Mononuclear cell (primary cell): ENCODE measurements around the gene FADS3. TPM values are rescaled to one million over a fixed set of nuclear protein-coding genes. Genes with fewer than 3 reads are reported as not detected.
"Not testable (repeated sequence)": the region's sequence is repeated elsewhere in the genome, so short reads cannot be mapped to it uniquely, and the experiment has no call there.

Source experiments
- H3K27me3 ChIP-seq: 2 replicates; pipeline ENCODE4 v1.6.0; 2011; ENCODE audit warnings: low read length, control low read depth; ENCODE audit not compliant: insufficient read depth
- H3K4me1 ChIP-seq: 2 replicates; pipeline ENCODE4 v1.5.1; 2011; ENCODE audit warnings: mild to moderate bottlenecking, low read length, control low read depth; ENCODE audit not compliant: insufficient read depth
- H3K4me3 ChIP-seq: 2 replicates; pipeline ENCODE4 v1.5.1; 2011; ENCODE audit warnings: mild to moderate bottlenecking, low read length, moderate library complexity
- H3K9me3 ChIP-seq: 2 replicates; pipeline ENCODE4 v1.5.1; 2011; ENCODE audit warnings: low read depth, mild to moderate bottlenecking, control low read depth, low read length
- total RNA-seq: library from RNA; depleted of rRNA; stranded (reverse); fragments of >200 nt; gene quantifications from one replicate; pipeline ENCODE4 v1.2.3, GENCODE V29; 2012

FADS3 gene
- total RNA-seq, 1 donor, result 7.0 TPM

DNA sequence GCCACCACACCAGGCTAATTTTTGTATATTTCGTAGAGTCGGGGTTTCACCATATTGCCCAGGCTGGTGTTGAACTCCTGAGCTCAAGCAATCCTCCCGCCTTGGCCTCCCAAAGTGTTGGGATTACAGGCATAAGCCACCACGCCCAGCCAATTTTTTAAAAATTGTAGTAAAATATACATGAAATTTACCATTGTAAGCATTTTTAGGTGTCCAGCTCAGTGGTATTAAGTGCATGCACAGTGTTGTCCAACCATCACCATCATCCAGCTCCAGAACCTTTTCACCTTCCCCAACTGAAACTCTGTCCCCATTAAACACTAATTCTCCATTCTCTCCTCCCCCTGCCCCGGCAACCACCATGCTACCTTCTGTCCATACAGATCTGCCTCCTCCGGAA, 8.5 kb downstream of the FADS3 start:
- Histone ChIP-seq H3K4me1 (no peaks in the 10 kb centered on the region), H3K9me3 (no peaks in the 10 kb centered on the region), H3K27me3 (no peaks in the 10 kb centered on the region), H3K4me3 (no peak overlapping the region)

DNA sequence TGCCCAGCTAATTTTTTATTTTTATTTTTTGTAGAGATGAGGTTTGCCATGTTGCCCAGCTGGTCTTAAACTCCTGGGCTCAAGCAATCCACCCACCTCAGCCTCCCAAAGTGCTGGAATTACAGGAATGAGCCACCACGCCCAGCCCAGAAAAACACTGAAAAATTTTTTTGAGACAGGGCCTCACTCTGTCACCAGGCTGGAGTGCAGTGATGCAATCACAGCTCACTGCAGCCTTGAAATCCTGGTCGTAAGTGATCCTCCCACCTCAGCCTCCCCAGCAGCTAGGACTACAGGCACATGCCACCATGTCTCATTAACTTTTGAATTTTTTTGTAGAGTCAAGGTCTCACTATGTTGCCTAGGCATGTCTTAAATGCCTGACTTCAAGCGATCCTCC, 9.1 kb downstream of the FADS3 start:
- not testable (repeated sequence) for H3K9me3 ChIP-seq, H3K27me3 ChIP-seq, H3K4me1 ChIP-seq, H3K4me3 ChIP-seq

- no peaks in the 10 kb centered on the region for H3K27me3 ChIP-seq
- H3K4me3 ChIP-seq, result no peak overlapping the region
- H3K4me1 ChIP-seq, result no peaks in the 10 kb centered on the region
- no peaks in the 10 kb centered on the region for H3K9me3 ChIP-seq
Measured at GRCh38 chr11:61881397-61881796, 9.9 kb downstream of the FADS3 start.

DNA sequence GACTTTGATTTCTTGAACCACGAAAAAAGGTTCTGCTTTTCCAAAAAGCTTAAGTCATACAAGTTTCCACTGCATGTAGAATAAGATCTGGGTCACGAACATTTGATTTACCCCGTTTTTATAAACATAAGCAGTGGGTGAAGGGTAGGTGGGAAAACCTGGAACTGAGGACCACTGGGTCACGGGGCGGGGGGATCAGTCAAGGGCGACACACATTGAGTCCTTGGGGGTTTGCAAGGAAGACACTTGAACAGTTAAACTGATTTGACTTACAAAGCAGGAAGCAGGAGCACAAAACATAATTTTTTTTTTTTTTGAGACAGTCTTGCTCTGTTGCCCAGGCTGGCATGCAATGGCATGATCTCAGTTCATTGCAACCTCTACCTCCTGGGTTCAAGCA, 10.9 kb downstream of the FADS3 start:
- Histone ChIP-seq H3K4me1 (no peaks in the 10 kb centered on the region), H3K9me3 (no peaks in the 10 kb centered on the region), H3K4me3 (no peak overlapping the region), H3K27me3 (no peaks in the 10 kb centered on the region)

GRCh38 chr11:61880031-61880430, 11.3 kb downstream of the FADS3 start:
- no peaks in the 10 kb centered on the region for H3K4me1 ChIP-seq
- H3K27me3 ChIP-seq, result no peaks in the 10 kb centered on the region
- no peak overlapping the region for H3K4me3 ChIP-seq
- no peaks in the 10 kb centered on the region for H3K9me3 ChIP-seq

GRCh38 chr11:61879152-61879551, 12.2 kb downstream of the FADS3 start:
- H3K4me1 ChIP-seq, result no peaks in the 10 kb centered on the region
- H3K4me3 ChIP-seq, result no peak overlapping the region
- no peaks in the 10 kb centered on the region for H3K27me3 ChIP-seq
- H3K9me3 ChIP-seq, result no peaks in the 10 kb centered on the region

DNA sequence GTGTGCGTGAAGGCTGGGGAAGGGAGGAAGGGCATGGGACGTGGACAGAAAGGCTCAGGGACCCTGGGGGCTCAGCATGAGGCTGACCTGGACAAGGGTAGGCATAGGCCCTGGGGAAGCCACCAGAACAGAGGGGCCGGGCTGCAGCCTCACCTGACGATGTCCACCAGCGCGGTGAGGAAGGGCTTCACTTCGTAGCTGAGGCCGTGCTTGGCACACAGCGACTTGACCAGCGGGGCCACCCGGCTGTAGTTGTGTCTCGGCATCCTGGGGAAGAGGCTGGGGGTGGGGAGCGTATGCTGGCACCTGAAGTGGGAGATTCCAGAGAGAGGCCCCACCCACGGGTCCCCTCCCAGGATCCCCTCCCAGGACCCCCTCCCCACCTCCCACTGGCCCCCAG, 15.6 kb downstream of the FADS3 start:
- no peak overlapping the region for H3K4me3 ChIP-seq
- no peaks in the 10 kb centered on the region for H3K9me3 ChIP-seq
- H3K27me3 ChIP-seq, result no peaks in the 10 kb centered on the region
- H3K4me1 ChIP-seq, result peaks cover 7% of the 10 kb centered on the region

DNA sequence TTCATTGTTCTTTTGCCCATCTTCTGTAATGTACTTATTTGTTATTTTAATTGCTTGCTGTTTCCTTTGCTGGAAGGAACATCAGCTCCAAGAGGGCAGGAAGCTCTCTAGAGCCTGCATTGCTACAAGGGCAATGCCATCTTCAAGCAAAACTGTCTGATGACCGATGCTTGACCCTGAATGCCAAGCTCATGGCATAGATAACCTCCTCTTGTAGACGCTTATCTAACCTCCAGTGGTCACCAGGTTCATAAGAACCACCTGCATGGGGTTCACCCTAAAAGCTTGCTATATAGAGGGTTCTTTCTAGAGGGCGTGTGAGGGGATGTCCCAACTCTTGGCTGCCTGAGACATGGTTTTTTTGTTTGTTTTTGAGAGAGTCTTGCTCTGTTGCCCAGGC, 16.5 kb downstream of the FADS3 start:
- Histone ChIP-seq H3K27me3 (no peaks in the 10 kb centered on the region), H3K4me3 (no peak overlapping the region), H3K4me1 (peaks cover 7% of the 10 kb centered on the region), H3K9me3 (no peaks in the 10 kb centered on the region)

DNA sequence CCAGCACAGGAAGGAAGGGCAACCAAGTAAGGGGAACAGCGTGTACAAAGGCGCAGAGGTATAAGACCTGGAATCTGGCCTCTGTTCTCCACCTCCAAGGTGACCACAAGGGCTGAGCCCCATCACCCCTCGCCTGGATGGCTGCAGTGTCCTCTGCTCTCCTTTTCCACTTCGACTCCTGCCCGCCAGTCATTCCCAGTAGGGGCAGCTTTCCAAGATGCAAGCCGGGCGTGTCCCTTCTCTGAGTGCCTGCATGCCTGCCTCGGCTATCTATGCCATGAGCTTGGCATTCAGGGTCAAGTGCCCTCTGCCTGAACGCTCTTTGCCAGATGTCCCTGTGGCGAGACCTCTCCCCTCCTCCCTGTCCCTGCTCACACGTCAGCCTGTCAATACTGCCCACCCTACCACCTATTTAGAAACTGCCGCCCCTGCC, 17.0 kb downstream of the FADS3 start:
- Histone ChIP-seq H3K4me1 (peaks cover 7% of the 10 kb centered on the region), H3K27me3 (no peaks in the 10 kb centered on the region), H3K9me3 (no peaks in the 10 kb centered on the region), H3K4me3 (no peak overlapping the region)

- Histone ChIP-seq H3K9me3 (no peaks in the 10 kb centered on the region), H3K4me1 (peaks cover 7% of the 10 kb centered on the region), H3K27me3 (no peaks in the 10 kb centered on the region), H3K4me3 (no peak overlapping the region)
Measured at GRCh38 chr11:61873588-61874376, 17.6 kb downstream of the FADS3 start.

GRCh38 chr11:61872935-61873565, 18.3 kb downstream of the FADS3 start:
- Histone ChIP-seq H3K4me3 (no peak overlapping the region), H3K27me3 (no peaks in the 10 kb centered on the region), H3K4me1 (peaks cover 7% of the 10 kb centered on the region), H3K9me3 (no peaks in the 10 kb centered on the region)

DNA sequence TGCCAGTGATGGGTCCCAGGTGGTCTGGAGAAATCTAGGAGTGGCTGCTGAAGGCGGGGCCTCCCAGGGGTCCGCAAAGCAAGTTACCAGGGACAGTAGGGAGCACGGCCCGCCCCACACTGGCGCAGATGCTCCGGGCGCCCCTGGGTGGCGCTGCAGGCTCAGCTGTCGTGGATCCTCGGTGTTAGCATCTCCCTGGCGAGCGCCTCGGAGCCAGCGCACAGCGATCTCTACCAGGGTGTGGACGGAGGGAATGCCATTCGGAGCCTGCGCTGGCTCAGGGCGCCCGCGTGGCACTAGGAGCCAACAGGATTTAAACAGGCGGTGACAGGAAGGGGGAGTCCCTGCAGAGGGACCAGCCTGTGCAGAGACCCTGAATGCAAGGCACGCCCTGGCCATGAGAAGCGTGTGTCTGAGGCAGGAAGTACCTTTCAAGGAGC, 20.2 kb downstream of the FADS3 start:
- Histone ChIP-seq H3K4me3 (no peak overlapping the region), H3K4me1 (peaks cover 7% of the 10 kb centered on the region), H3K9me3 (no peaks in the 10 kb centered on the region), H3K27me3 (no peaks in the 10 kb centered on the region)

GRCh38 chr11:61870541-61871031, 20.8 kb downstream of the FADS3 start:
- Histone ChIP-seq H3K4me1 (peaks cover 7% of the 10 kb centered on the region), H3K4me3 (no peak overlapping the region), H3K9me3 (no peaks in the 10 kb centered on the region), H3K27me3 (no peaks in the 10 kb centered on the region)

DNA sequence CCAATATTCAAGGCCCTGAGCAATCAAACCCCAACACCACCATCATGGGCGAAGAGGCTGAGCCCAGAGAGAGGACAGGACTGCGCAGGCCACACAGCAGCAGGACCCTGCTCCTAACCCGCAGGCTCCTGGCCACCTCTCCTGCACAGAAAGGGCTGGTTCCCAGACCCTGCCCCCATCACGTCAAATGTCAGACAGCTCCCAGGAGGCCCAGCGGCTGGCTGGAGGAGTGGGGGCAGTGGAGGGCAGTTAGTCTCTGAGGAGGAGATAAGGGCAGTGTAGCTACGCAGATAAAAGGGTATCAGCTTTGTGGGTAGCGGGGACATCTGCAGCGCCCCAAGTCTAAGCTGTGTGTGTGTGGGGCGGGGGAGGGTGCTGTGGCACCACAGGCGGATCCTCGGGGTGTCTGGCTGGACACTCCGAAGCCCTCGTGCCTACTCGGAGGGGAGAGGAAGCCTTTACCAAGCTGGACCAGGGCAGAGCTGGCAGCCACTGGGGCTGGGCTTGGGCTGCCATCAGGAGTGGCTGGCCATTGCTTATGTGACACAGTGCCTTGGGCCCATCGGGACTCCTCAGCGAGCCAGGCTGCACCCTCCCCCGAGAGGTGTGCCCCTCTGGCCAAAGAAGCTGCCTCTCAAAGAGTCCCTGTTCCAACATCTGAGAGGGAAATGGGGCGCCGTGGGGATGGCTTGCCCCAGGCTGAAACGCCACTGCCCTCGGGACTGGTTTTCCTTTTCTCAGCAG, 21.5 kb downstream of the FADS3 start:
- Histone ChIP-seq H3K27me3 (no peaks in the 10 kb centered on the region), H3K9me3 (no peaks in the 10 kb centered on the region), H3K4me1 (peaks cover 7% of the 10 kb centered on the region), H3K4me3 (no peak overlapping the region)

DNA sequence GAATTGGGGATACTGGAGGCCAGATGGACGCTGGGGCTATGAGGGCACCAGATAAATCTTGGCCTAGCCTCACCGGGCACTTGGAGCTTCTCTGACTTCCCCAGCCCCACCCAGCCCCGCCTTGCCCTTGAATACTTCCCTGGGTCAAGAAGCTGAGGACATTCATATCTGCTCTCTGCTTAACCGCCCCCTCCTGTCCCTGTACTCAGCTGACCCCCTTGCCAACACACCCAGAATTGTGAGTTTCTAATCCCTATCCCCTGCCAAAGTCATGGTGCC, 22.0 kb downstream of the FADS3 start:
- H3K27me3 ChIP-seq, result no peaks in the 10 kb centered on the region
- H3K4me1 ChIP-seq, result peaks cover 7% of the 10 kb centered on the region
- no peaks in the 10 kb centered on the region for H3K9me3 ChIP-seq
- H3K4me3 ChIP-seq, result no peak overlapping the region
